ENCODE results near the gene GPX1. TPM values are rescaled to one million over a fixed set of nuclear protein-coding genes. Genes with fewer than 3 reads are reported as not detected.
A peak's percentile ranks its signal among the peaks of the same experiment; 100 is the strongest.
"Not testable (repeated sequence)": the region's sequence is repeated elsewhere in the genome, so short reads cannot be mapped to it uniquely, and the experiment has no call there.

Gene GPX1
- total RNA-seq, 1 experiment from 2014 or later = 714 TPM

- H3K27ac ChIP-seq (ENCODE audit: low read length) = no peak overlapping the region
- no peak for TF ChIP-seq EZH2 (IDR thresholded peaks at IDR 0.05; ENCODE audit: low read length, unreplicated experiment)
- no peak for TF ChIP-seq CTCF (conservative IDR thresholded peaks at IDR 0.05; ENCODE audit: low read depth, low read length)
- H3K27me3 ChIP-seq (ENCODE audit: low read length) = no peaks in the 10 kb centered on the region
- peaks cover 61% of the 10 kb centered on the region for H4K20me1 ChIP-seq (ENCODE audit: low read length)
- no peak for DNase-seq
- H3K36me3 ChIP-seq (ENCODE audit: low read depth, low read length) = peaks cover 27% of the 10 kb centered on the region
- ChIA-PET CTCF (interaction anchor here (0.6 kb wide), 1 partner anchor 28 kb away, joined by 3 read pairs; no protein-coding TSS in a partner anchor), POLR2A (ENCODE audit: unreplicated experiment) (no interaction called here)
- intact Hi-C loops (cut with micrococcal nuclease) = no loop called here
- H3K9me3 ChIP-seq (ENCODE audit: low read length) = no peaks in the 10 kb centered on the region
- H3K4me3 ChIP-seq (ENCODE audit: low read length) = no peak overlapping the region
- H3K9me2 ChIP-seq (replicated peaks; ENCODE audit: low read length) = no peaks in the 10 kb centered on the region
- H3K9ac ChIP-seq (ENCODE audit: low read length) = no peak overlapping the region
- H3K4me2 ChIP-seq (ENCODE audit: low read length) = no peak overlapping the region
- peaks cover 99% of the 10 kb centered on the region for H3K79me2 ChIP-seq (ENCODE audit: low read length)
- H2AFZ ChIP-seq (ENCODE audit: low read length) = no peak overlapping the region
- BruUV-seq (replicated peaks) = no TSS peak
- ATAC-seq = 0 out of 2 replicates have a peak, but pooled peaks have one; percentile 35
- no peaks in the 10 kb centered on the region for H3K4me1 ChIP-seq (ENCODE audit: insufficient read depth, low read length)
- peaks cover 8% of the 10 kb centered on the region for H3F3A ChIP-seq (ENCODE audit: low read length, unreplicated experiment)
Observed at GRCh38 chr3:49397470-49397869, 39.3 kb upstream of the GPX1 start.

GRCh38 chr3:49391310-49391709, 33.2 kb upstream of the GPX1 start:
- DNase-seq; ATAC-seq; H3K4me3 ChIP-seq (ENCODE audit: low read length); intact Hi-C loops (cut with micrococcal nuclease); H3K9me2 ChIP-seq (replicated peaks; ENCODE audit: low read length); H3F3A ChIP-seq (ENCODE audit: low read length, unreplicated experiment); BruUV-seq (replicated peaks); H3K4me2 ChIP-seq (ENCODE audit: low read length); H3K27ac ChIP-seq (ENCODE audit: low read length); H3K27me3 ChIP-seq (ENCODE audit: low read length); H3K9ac ChIP-seq (ENCODE audit: low read length); CTCF ChIA-PET; POLR2A ChIA-PET (ENCODE audit: unreplicated experiment); H2AFZ ChIP-seq (ENCODE audit: low read length); H3K9me3 ChIP-seq (ENCODE audit: low read length): not testable (repeated sequence)
- Histone ChIP-seq H4K20me1 (ENCODE audit: low read length) (peaks cover 52% of the 10 kb centered on the region), H3K4me1 (ENCODE audit: insufficient read depth, low read length) (peaks cover 10% of the 10 kb centered on the region; the same call in 1 of the 2 replicates), H3K79me2 (ENCODE audit: low read length) (peaks cover 97% of the 10 kb centered on the region), H3K36me3 (ENCODE audit: low read depth, low read length) (peaks cover 12% of the 10 kb centered on the region)

GRCh38 chr3:49389297-49389696, 31.1 kb upstream of the GPX1 start:
- H3K9me2 ChIP-seq (replicated peaks; ENCODE audit: low read length) = no peaks in the 10 kb centered on the region
- no peak overlapping the region for H3K9ac ChIP-seq (ENCODE audit: low read length)
- intact Hi-C loops (cut with micrococcal nuclease) = no loop called here
- no peak overlapping the region for H3K4me3 ChIP-seq (ENCODE audit: low read length)
- no peak overlapping the region for H3K4me2 ChIP-seq (ENCODE audit: low read length)
- no peak for TF ChIP-seq EZH2 (IDR thresholded peaks at IDR 0.05; ENCODE audit: low read length, unreplicated experiment)
- TF ChIP-seq EZH2phosphoT487 (IDR thresholded peaks at IDR 0.05; ENCODE audit: borderline replicate concordance, low read length) = no peak
- TF ChIP-seq CTCF (conservative IDR thresholded peaks at IDR 0.05; ENCODE audit: low read depth, low read length) = no peak
- BruUV-seq (replicated peaks) = no TSS peak
- H3F3A ChIP-seq (ENCODE audit: low read length, unreplicated experiment) = no peaks in the 10 kb centered on the region
- H3K79me2 ChIP-seq (ENCODE audit: low read length) = peaks cover 97% of the 10 kb centered on the region
- H3K4me1 ChIP-seq (ENCODE audit: insufficient read depth, low read length) = peaks cover 10% of the 10 kb centered on the region; the same call in 1 of the 2 replicates
- H3K9me3 ChIP-seq (ENCODE audit: low read length) = no peaks in the 10 kb centered on the region
- no peak for ATAC-seq
- H4K20me1 ChIP-seq (ENCODE audit: low read length) = peaks cover 59% of the 10 kb centered on the region
- no peak overlapping the region for H2AFZ ChIP-seq (ENCODE audit: low read length)
- ChIA-PET CTCF (no interaction called here), POLR2A (ENCODE audit: unreplicated experiment) (interaction anchor here (0.6 kb wide), 1 partner anchor 23 kb away, joined by 3 read pairs; the partner anchor contains the start of genes RHOA and TCTA)
- no peak overlapping the region for H3K27ac ChIP-seq (ENCODE audit: low read length)
- H3K36me3 ChIP-seq (ENCODE audit: low read depth, low read length) = no peaks in the 10 kb centered on the region; the same call in 1 of the 2 replicates
- DNase-seq = no peak
- H3K27me3 ChIP-seq (ENCODE audit: low read length) = no peaks in the 10 kb centered on the region

Measured in PC-3 (cell line).